Peyer's patch (tissue), 4 donors: ENCODE results near the gene TNFRSF13B.

Experiments used
- CTCF ChIP-seq, 6 experiments: fragments of 450-650 bp in 4 of 6; fragments of 200-600 bp in 2 of 6; sonication (generic) in 1 of 6; IDR thresholded peaks; one replicate each; pipeline ENCODE4 v1.5.1; 2017 to 2019; ENCODE audit warnings: antibody characterized with exemption in 6 of 6, mild to moderate bottlenecking in 3 of 6, moderate library complexity in 1 of 6
- POLR2A ChIP-seq, 2 donors: fragments of 450-650 bp; IDR thresholded peaks; one replicate each; pipeline ENCODE4 v1.5.1; 2017; ENCODE audit warnings: antibody characterized with exemption in 2 of 2, mild to moderate bottlenecking in 2 of 2, moderate library complexity in 2 of 2

GRCh38 chr17:17019430-17019762 lies 47.5 kb upstream of the TNFRSF13B start:
- TF ChIP-seq CTCF (IDR thresholded peaks at IDR 0.05) (no peak), POLR2A (IDR thresholded peaks at IDR 0.05) (no peak)
